Skin of body (tissue), 2 donors: ENCODE results near the gene TFF3. TPM values are rescaled to one million over a fixed set of nuclear protein-coding genes. Genes with fewer than 3 reads are reported as not detected.

Experiments
- DNase-seq: peaks from one replicate; lab custom pipeline; 2025; lab: John Stamatoyannopoulos, UW
- total RNA-seq: library from RNA; depleted of rRNA; stranded (reverse); fragments of >200 nt; gene quantifications from one replicate; pipeline ENCODE4 v1.2.3, GENCODE V29; 2014

Gene TFF3
- total RNA-seq, 1 donor from 2014 or later = 5.1 TPM

GRCh38 chr21:42272109-42272962 lies 42.9 kb downstream of the TFF3 start:
- no peak for DNase-seq

- no peak for DNase-seq
These were observed 44.1 kb downstream of the TFF3 start for GRCh38 chr21:42271065-42271464.

- DNase-seq = no peak
These were observed 45.8 kb downstream of the TFF3 start for GRCh38 chr21:42269386-42269785.

- DNase-seq = no peak
These were observed 48.1 kb downstream of the TFF3 start for GRCh38 chr21:42266971-42267556.

GRCh38 chr21:42265231-42265812 lies 49.9 kb downstream of the TFF3 start:
- peak; percentile 34 for DNase-seq

- DNase-seq = no peak
These were observed 50.7 kb downstream of the TFF3 start for GRCh38 chr21:42264245-42265195.

- peak; percentile 42 for DNase-seq
These were observed 51.5 kb downstream of the TFF3 start for GRCh38 chr21:42263591-42264131.

GRCh38 chr21:42262831-42263231 lies 52.4 kb downstream of the TFF3 start:
- DNase-seq = no peak

GRCh38 chr21:42261829-42262200 lies 53.4 kb downstream of the TFF3 start:
- DNase-seq = no peak

Other genes starting within 250 kb of the TFF3 start
- gene UMODL1, start 244.1 kb downstream of the TFF3 start, total RNA-seq = under 0.01 TPM
- 19.2 TPM for gene ABCG1, start 96.3 kb downstream of the TFF3 start, total RNA-seq
- not detected for gene TFF2, start 35.6 kb upstream of the TFF3 start, total RNA-seq
- not detected for gene TFF1, start 51.1 kb upstream of the TFF3 start, total RNA-seq
- gene TMPRSS3, start 80.6 kb upstream of the TFF3 start, total RNA-seq = 0.30 TPM
- 0.20 TPM for gene UBASH3A, start 88.5 kb upstream of the TFF3 start, total RNA-seq
- gene RSPH1, start 180.8 kb upstream of the TFF3 start, total RNA-seq = 0.39 TPM
- 3.9 TPM for gene SLC37A1, start 198.4 kb upstream of the TFF3 start, total RNA-seq